Muscle of leg (tissue), 11 donors: ENCODE data around the gene SLC43A2. TPM values are rescaled to one million over a fixed set of nuclear protein-coding genes. Genes with fewer than 3 reads are reported as not detected.

Source experiments
- DNase-seq: peaks from one replicate; pipeline ENCODE4 v3.0.0; 2013
- H3K27ac ChIP-seq: one replicate; pipeline ENCODE4 v1.5.1; 2013; ENCODE audit warnings: mild to moderate bottlenecking, low read length, control low read depth
- H3K27me3 ChIP-seq: one replicate; pipeline ENCODE4 v1.6.1; 2013; ENCODE audit warnings: low read length; ENCODE audit not compliant: control insufficient read depth, insufficient read depth
- H3K36me3 ChIP-seq: one replicate; pipeline ENCODE4 v1.6.1; 2013; ENCODE audit warnings: low read length; ENCODE audit not compliant: control insufficient read depth, insufficient read depth
- H3K4me1 ChIP-seq: one replicate; pipeline ENCODE4 v1.6.1; 2013; ENCODE audit warnings: low read length; ENCODE audit not compliant: control insufficient read depth, insufficient read depth
- H3K4me3 ChIP-seq: one replicate; pipeline ENCODE4 v1.5.1; 2013; ENCODE audit warnings: low read length, control low read depth
- H3K9me3 ChIP-seq: replicated peaks from 2 replicates; pipeline ENCODE4 v1.6.1; 2013; ENCODE audit warnings: low read depth, low read length; ENCODE audit not compliant: control insufficient read depth
- WGBS: methylation state at CpG from one replicate; pipeline ENCODE4 v1.1.5; 2013; ENCODE audit warnings: missing lambda C conversion rate; ENCODE audit not compliant: insufficient coverage; 5-methylcytosine and 5-hydroxymethylcytosine counted together
- polyA plus RNA-seq, 8 donors: library from polyadenylated mRNA; unstranded; fragments of 120-200 nt; gene quantifications; one replicate each; pipeline versions ENCODE4 v1.2.1 to v1.2.3, GENCODE V29; 2013; ENCODE audit warnings: inconsistent platforms in 1 of 8, low replicate concordance in 1 of 8; ENCODE audit not compliant: insufficient read length in 8 of 8, insufficient read depth in 1 of 8
- total RNA-seq: library from RNA; stranded (reverse); fragments of 120-200 nt; gene quantifications from one replicate; pipeline ENCODE4 v1.2.4, GENCODE V29; 2013

SLC43A2 gene
- total and polyA plus RNA-seq, 9 donors: 3.4 to 8.6 (median 3.8) TPM

DNA sequence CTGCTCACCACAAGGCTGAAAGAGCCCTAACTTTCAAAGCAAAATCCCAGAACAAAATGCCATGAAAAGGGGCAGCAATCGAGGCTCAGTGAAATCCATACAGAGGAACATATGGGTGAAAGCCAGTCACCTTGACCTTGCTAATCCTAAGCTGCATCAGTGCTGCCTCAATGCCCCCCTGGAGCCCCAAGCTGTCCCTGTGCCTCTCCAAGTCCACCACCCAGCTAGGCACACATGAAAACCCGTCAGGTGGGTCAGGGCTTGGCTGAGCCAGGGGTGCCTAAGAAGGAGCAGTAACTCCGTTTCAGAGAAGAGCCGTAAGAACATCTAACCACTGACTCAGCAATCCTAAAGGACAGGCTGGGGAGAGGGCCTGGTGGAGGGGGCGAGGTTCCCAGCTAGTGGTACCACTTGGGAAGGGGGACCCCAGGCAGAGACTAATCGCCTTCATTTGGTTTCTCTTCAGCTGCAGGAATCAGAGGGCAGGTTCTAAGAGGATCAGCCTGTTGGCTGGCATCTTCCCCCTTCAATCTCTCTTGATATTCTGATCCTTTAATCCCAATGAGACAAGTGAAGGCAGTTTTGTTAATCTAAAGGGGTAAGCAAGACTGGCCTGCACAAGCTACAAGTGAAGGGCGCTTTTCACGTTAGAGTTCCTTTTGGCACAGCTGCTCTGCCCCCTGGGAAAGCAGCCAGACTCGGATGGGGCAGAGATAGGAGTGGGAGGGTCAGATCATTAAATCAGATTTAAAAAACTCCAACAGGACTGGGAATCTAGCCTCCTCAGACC, 73.7 kb downstream of the SLC43A2 start:
- 100% methylated on average over 1 of the region's 9 CpGs for WGBS
- DNase-seq: no peak
- H3K4me1 ChIP-seq: peaks cover 31% of the 10 kb centered on the region
- H3K27me3 ChIP-seq: no peaks in the 10 kb centered on the region
- no peak overlapping the region for H3K4me3 ChIP-seq
- peak overlapping the region; percentile 22 for H3K27ac ChIP-seq
- no peaks in the 10 kb centered on the region for H3K9me3 ChIP-seq
- H3K36me3 ChIP-seq: peaks cover 35% of the 10 kb centered on the region

DNA sequence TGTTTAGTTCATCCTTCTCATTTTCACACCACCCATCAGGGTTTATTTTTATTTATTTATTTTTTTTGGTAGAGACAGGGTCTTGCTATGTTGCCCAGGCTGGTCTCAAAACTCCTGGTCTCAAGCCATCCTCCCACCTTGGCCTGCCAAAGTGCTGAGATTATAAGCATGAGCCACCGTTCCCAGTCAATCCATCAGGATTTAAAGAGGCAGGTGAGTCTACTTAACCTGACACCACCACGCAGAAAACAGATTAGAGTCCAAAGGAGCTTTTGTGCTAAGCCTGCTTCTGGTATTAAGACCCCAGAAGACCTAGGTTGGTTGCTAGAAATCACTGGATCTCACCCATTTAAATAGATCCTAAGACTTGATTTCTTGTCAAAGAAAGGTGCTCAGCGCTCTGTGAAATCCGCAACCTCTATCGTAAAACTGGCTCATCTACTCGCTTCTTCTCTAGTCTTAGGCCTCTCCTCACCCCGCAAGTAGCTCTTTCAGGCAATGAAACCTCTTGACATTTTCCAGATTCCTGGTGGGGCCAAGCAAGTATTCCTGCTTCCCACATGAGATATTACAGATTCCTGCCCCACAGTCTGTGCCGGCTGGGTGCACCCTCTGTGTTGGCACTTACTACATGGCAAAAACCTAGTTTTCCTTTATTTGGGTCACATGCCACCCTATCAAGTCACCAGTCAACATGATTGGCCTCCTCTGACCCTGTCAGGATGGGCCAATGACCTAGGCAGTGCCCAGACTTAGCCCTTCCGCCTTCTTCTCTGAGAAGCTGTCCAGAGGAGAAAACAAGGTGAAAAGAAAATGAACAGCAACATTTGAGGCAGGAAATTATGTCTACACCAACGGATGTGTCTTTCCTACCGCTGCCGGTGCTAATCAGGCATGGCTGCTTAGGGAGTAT, 75.0 kb downstream of the SLC43A2 start:
- DNase-seq: no peak
- H3K27me3 ChIP-seq: no peaks in the 10 kb centered on the region
- peaks cover 44% of the 10 kb centered on the region for H3K36me3 ChIP-seq
- 86% methylated on average over 11 of the region's 12 CpGs for WGBS
- peak overlapping the region; percentile 44 for H3K27ac ChIP-seq
- H3K4me1 ChIP-seq: peaks cover 31% of the 10 kb centered on the region
- no peaks in the 10 kb centered on the region for H3K9me3 ChIP-seq
- H3K4me3 ChIP-seq: no peak overlapping the region

DNA sequence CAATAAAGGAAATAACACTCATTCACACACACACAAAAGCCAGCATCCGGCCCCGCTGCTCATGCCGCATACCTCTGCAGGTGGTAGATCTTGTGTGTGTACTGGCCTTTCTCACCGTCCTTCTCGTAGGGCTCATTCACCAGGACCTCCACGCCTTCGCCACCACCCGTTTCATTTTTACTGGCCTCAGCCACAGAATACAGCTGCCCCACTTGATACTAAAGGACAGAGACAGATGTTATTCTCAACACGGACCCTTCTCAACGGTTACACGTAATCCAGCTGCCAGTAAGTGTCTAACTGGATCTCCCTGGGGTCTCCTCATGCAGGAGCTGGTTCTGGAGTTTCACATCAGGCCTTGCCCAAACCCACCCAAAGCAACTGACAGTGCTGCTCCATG, 75.7 kb downstream of the SLC43A2 start:
- DNase-seq: peak; percentile 57
- H3K4me3 ChIP-seq: no peak overlapping the region
- H3K9me3 ChIP-seq: no peaks in the 10 kb centered on the region
- peaks cover 31% of the 10 kb centered on the region for H3K4me1 ChIP-seq
- WGBS: 80% methylated on average over 11 of the region's 11 CpGs
- H3K36me3 ChIP-seq: peaks cover 51% of the 10 kb centered on the region
- H3K27me3 ChIP-seq: no peaks in the 10 kb centered on the region
- peak overlapping the region; percentile 44 for H3K27ac ChIP-seq

DNA sequence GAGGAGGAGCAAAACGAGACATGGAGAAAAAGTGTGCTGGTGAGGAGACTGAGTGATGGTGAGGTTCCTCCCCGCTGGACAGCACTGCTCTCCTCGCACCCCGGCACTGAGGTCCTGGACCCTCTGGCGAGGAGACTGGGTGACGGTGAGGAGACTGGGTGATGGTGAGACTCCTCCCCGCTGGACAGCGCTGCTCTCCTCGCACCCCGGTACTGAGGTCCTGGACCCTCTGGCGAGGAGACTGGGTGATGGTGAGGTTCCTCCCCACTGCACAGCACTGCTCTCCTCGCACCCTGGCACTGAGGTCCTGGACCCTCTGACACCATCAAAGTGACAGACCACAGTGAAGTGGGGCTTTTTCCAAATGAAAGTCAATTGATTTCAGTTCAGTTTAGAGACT, 76.9 kb downstream of the SLC43A2 start:
- H3K9me3 ChIP-seq: no peaks in the 10 kb centered on the region
- no peak overlapping the region for H3K4me3 ChIP-seq
- H3K27ac ChIP-seq: no peak overlapping the region
- H3K4me1 ChIP-seq: peaks cover 31% of the 10 kb centered on the region
- H3K36me3 ChIP-seq: peaks cover 54% of the 10 kb centered on the region
- no peaks in the 10 kb centered on the region for H3K27me3 ChIP-seq
- DNase-seq: no peak
- 85% methylated on average over 11 of the region's 12 CpGs for WGBS

DNA sequence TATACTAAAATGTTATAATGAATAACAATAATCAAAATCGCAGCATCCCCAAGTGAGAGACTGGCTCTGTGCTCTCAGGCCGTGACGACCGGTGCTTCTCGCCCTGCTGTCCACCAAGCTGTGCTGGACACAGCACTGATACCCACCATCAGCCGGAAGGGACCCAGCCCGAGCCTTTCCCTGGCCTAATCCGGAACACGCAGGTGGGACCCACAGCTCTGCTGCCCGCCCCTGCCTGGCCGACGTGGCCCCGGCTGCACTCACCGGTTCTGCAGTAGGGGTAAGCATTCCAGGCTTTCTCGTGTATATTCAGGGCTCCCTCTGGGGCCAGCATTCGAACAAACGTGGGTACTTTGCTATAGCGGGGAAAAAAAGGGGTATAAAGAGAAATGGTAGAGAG, 80.6 kb downstream of the SLC43A2 start:
- 88% methylated on average over 16 of the region's 18 CpGs for WGBS
- Histone ChIP-seq H3K4me3 (no peak overlapping the region), H3K27ac (no peak overlapping the region), H3K36me3 (peaks cover 79% of the 10 kb centered on the region), H3K4me1 (no peaks in the 10 kb centered on the region), H3K9me3 (no peaks in the 10 kb centered on the region), H3K27me3 (no peaks in the 10 kb centered on the region)
- DNase-seq: no peak

DNA sequence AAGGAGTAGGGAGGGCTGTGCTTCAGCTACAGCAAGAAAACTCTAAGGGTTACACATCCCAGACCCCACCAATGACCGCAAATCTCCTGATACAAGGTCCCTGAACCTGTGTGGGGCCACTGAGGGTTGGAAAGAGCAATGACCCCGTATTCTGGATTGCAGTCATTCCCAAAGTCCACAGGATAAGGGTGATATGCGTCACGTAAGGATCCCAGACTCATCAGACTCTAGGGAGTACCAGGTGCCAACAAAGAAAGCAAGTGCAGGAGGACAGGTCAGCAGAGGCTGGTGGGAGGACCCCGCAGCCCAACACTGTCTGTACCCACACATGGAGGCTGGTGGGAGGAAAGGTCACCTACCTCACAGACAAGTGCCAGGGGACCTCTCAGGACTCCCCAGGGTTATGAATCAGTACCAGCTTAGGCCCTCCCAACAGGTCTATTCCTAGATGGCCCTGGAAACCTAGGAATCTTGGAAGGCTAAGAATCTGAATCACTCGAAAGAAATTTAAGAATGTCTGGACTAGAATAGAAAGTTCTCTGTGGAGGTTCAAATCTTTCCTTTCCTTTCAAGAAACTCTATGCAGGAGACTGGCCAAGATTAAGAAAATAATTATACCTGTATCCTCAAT, 82.2 kb downstream of the SLC43A2 start:
- Histone ChIP-seq H3K4me3 (no peak overlapping the region), H3K27ac (no peak overlapping the region), H3K36me3 (peaks cover 87% of the 10 kb centered on the region), H3K4me1 (no peaks in the 10 kb centered on the region), H3K9me3 (no peaks in the 10 kb centered on the region), H3K27me3 (no peaks in the 10 kb centered on the region)
- WGBS: 92% methylated on average over 3 of the region's 6 CpGs
- no peak for DNase-seq

DNA sequence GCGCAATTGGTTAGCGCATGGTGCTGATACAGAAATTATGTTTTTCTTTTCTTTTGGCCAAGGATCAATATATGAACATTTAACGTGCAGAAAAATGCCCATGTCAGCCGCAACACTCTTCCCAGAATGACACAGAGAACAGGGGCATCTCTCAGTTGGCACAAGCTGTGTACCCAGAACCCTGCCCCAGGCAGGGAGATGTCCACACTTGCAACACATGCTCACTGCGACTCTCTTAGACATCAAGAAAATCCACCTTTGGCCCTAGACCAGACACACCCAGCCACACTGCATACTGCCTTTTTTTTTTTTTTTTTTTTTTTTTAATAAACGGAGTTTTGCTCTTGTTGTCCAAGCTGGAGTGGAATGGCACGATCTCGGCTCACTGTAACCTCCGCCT, 83.0 kb downstream of the SLC43A2 start:
- Histone ChIP-seq H3K4me1 (no peaks in the 10 kb centered on the region), H3K36me3 (peaks cover 86% of the 10 kb centered on the region), H3K27ac (no peak overlapping the region), H3K27me3 (no peaks in the 10 kb centered on the region), H3K4me3 (no peak overlapping the region), H3K9me3 (no peaks in the 10 kb centered on the region)
- WGBS: 95% methylated on average over 5 of the region's 9 CpGs
- no peak for DNase-seq

DNA sequence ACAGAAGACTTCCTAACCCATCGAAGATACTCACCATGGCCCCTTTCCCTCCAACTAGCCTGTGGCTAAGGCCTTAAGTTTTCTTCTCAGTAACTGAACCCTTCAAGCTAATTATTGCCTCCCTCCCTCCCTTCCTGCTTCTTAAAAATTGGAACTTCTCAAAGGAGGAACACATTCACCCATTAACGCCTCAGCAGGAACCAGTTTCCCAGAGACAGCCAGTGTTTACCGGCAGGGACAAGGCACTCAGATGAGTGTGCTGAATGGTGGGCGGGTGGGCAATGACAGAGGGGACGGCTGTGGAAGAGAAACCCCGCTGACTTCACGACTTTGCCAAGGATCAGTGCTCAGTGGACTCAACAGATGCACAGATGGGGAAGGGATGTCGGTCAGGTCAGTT, 86.3 kb downstream of the SLC43A2 start:
- WGBS: 82% methylated on average over 6 of the region's 8 CpGs

DNA sequence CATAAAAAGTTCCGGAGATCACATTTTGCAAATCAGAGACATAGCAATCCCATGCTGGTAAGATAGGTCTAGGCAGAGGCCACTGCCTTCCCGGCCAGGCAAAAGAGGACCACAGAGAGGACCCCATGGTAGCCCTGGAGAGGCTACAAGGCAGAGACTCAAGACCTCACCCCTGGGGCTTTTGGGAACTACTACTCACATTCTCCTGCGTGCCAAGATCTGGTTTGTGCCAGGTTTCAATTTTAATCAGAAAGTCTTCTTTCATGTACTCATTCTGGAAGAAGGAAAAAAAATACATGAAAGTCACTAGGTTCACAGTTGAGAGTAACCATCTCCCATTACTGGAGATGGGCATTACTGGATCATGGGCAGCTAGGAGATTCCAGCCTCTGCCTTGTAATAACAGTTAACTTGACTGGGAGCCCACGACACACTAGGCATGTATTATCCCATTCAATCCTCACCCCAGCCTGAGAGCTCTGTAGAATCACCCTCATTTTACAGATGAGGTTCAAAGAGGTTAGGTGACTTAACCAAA, 87.2 kb downstream of the SLC43A2 start:
- Histone ChIP-seq H3K4me3 (no peak overlapping the region), H3K9me3 (no peaks in the 10 kb centered on the region), H3K27ac (no peak overlapping the region), H3K4me1 (no peaks in the 10 kb centered on the region), H3K36me3 (peaks cover 82% of the 10 kb centered on the region), H3K27me3 (no peaks in the 10 kb centered on the region)
- no peak for DNase-seq
- 86% methylated on average over 2 of the region's 4 CpGs for WGBS

More for the DNA sequence above, 86.3 kb downstream of the SLC43A2 start:
- H3K36me3 ChIP-seq: peaks cover 89% of the 10 kb centered on the region
- no peak overlapping the region for H3K27ac ChIP-seq
- no peaks in the 10 kb centered on the region for H3K27me3 ChIP-seq
- no peaks in the 10 kb centered on the region for H3K4me1 ChIP-seq
- H3K9me3 ChIP-seq: no peaks in the 10 kb centered on the region
- DNase-seq: no peak
- H3K4me3 ChIP-seq: no peak overlapping the region

DNA sequence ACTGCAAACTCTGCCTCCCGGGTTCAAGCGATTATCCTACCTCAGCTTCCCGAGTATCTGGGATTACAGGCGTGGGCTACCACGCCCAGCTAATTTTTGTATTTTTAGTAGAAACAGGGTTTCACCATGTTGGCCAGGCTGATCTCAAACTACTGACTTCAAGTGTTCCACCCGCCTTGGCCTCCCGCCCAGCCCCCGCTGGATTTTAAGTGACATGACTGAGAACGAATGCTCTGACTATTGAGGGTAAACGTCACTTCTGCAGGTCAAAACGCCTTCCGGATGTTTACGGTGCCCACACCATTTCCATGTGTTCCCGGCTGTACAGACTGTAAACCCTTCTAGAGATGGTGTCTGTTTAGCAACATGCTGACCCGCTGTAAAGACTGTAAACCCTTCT, 88.8 kb downstream of the SLC43A2 start:
- H3K4me1 ChIP-seq: peaks cover under 1% of the 10 kb centered on the region
- peaks cover 74% of the 10 kb centered on the region for H3K36me3 ChIP-seq
- H3K27ac ChIP-seq: no peak overlapping the region
- no peaks in the 10 kb centered on the region for H3K9me3 ChIP-seq
- no peaks in the 10 kb centered on the region for H3K27me3 ChIP-seq
- WGBS: 88% methylated on average over 14 of the region's 15 CpGs
- H3K4me3 ChIP-seq: no peak overlapping the region
- no peak for DNase-seq
